Measurements from ENCODE around the gene YPEL1.
"Not testable (repeated sequence)": the region's sequence is repeated elsewhere in the genome, so short reads cannot be mapped to it uniquely, and the experiment has no call there.

The YPEL1 gene

GRCh38 chr22:21681566-21682370 is 53.8 kb downstream of the YPEL1 start:
- DNase-seq, result no peak

- DNase-seq, result no peak
These were observed 54.6 kb downstream of the YPEL1 start for GRCh38 chr22:21680830-21681565.

- DNase-seq, result no peak
These were observed 56.2 kb downstream of the YPEL1 start for GRCh38 chr22:21679383-21679782.

GRCh38 chr22:21678842-21679241 is 56.8 kb downstream of the YPEL1 start:
- DNase-seq, result not testable (repeated sequence)

GRCh38 chr22:21677606-21678443 is 57.8 kb downstream of the YPEL1 start:
- DNase-seq, result peak; percentile 53 to 72

- DNase-seq, result no peak
These were observed 60.9 kb downstream of the YPEL1 start for GRCh38 chr22:21674638-21675245.

GRCh38 chr22:21673534-21674321 is 61.9 kb downstream of the YPEL1 start:
- DNase-seq, result no peak

- no peak for DNase-seq
These were observed 63.4 kb downstream of the YPEL1 start for GRCh38 chr22:21672107-21672629.

- no peak for DNase-seq
These were observed 66.6 kb downstream of the YPEL1 start for GRCh38 chr22:21669026-21669425.

GRCh38 chr22:21666786-21667185 is 68.8 kb downstream of the YPEL1 start:
- no peak for DNase-seq

- DNase-seq, result no peak
These were observed 70.3 kb downstream of the YPEL1 start for GRCh38 chr22:21665047-21665851.

GRCh38 chr22:21663738-21664137 is 71.9 kb downstream of the YPEL1 start:
- DNase-seq, result no peak

- DNase-seq, result no peak
These were observed 73.6 kb downstream of the YPEL1 start for GRCh38 chr22:21661991-21662390.

- DNase-seq, result no peak
These were observed 74.7 kb downstream of the YPEL1 start for GRCh38 chr22:21660904-21661303.

- no peak for DNase-seq
These were observed 75.6 kb downstream of the YPEL1 start for GRCh38 chr22:21659864-21660525.

- peak; percentile 61 to 74 for DNase-seq
These were observed 78.1 kb downstream of the YPEL1 start for GRCh38 chr22:21657360-21658032.

GRCh38 chr22:21657020-21657359 is 78.6 kb downstream of the YPEL1 start:
- no peak for DNase-seq

- no peak for DNase-seq
These were observed 82.7 kb downstream of the YPEL1 start for GRCh38 chr22:21652547-21653545.
